ENCODE measurements around the gene ARHGAP45. TPM values are rescaled to one million over a fixed set of nuclear protein-coding genes. Genes with fewer than 3 reads are reported as not detected.

ARHGAP45 gene
- total RNA-seq, 1 donor from 2014 or later, result 3.2 TPM

DNA sequence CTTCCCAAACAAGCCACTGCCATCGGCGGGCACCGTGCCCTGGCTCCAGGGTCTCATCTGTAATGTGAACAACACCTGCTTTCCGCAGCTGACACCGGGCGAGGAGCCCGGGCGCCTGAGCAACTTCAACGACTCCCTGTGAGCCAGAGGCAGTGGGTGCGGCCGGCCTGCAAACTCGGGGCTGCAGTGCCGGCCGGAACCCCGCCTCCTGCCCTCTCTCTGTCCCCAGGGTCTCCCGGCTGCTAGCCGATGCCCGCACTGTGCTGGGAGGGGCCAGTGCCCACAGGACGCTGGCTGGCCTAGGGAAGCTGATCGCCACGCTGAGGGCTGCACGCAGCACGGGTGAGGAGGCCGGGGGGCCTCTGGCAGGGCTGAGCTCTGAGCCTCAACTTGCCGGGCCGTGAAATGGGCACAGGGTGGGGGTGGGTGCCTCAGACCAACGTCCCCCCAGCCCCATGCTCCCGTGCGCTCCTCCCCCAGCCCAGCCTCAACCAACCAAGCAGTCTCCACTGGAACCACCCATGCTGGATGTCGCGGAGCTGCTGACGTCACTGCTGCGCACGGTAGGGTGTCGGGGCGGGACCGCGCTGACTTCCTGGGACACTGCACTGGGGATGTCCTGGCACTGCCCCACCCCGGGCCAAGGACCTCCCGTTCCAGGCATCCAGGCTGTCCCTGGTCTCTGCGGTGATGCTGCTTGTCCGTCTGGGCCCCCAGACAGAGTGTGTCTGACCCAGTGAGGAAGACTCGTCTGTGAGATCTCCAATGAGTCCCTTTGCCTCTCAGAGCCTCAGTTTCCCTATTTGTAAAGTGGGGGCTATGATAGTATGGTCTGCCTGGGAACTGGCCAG lies 24.9 kb upstream of the ARHGAP45 start:
- H3K27ac Mint-ChIP-seq, result no peak overlapping the region
- H3K4me1 Mint-ChIP-seq, result peaks cover 20% of the 10 kb centered on the region
- DNase-seq (ENCODE audit: low spot score in 2 of 2, unreplicated experiment in 2 of 2), result no peak
- peak overlapping the region; percentile 30 for H3K4me3 Mint-ChIP-seq
- H3K9me3 Mint-ChIP-seq, result no peaks in the 10 kb centered on the region
- peaks cover 8% of the 10 kb centered on the region for H3K36me3 Mint-ChIP-seq
- no peaks in the 10 kb centered on the region for H3K27me3 Mint-ChIP-seq (ENCODE audit: low read depth)
- TF ChIP-seq, protein P1, sequence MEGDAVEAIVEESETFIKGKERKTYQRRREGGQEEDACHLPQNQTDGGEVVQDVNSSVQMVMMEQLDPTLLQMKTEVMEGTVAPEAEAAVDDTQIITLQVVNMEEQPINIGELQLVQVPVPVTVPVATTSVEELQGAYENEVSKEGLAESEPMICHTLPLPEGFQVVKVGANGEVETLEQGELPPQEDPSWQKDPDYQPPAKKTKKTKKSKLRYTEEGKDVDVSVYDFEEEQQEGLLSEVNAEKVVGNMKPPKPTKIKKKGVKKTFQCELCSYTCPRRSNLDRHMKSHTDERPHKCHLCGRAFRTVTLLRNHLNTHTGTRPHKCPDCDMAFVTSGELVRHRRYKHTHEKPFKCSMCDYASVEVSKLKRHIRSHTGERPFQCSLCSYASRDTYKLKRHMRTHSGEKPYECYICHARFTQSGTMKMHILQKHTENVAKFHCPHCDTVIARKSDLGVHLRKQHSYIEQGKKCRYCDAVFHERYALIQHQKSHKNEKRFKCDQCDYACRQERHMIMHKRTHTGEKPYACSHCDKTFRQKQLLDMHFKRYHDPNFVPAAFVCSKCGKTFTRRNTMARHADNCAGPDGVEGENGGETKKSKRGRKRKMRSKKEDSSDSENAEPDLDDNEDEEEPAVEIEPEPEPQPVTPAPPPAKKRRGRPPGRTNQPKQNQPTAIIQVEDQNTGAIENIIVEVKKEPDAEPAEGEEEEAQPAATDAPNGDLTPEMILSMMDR (IDR thresholded peaks at IDR 0.05; ENCODE audit: unreplicated experiment), result no peak

DNA sequence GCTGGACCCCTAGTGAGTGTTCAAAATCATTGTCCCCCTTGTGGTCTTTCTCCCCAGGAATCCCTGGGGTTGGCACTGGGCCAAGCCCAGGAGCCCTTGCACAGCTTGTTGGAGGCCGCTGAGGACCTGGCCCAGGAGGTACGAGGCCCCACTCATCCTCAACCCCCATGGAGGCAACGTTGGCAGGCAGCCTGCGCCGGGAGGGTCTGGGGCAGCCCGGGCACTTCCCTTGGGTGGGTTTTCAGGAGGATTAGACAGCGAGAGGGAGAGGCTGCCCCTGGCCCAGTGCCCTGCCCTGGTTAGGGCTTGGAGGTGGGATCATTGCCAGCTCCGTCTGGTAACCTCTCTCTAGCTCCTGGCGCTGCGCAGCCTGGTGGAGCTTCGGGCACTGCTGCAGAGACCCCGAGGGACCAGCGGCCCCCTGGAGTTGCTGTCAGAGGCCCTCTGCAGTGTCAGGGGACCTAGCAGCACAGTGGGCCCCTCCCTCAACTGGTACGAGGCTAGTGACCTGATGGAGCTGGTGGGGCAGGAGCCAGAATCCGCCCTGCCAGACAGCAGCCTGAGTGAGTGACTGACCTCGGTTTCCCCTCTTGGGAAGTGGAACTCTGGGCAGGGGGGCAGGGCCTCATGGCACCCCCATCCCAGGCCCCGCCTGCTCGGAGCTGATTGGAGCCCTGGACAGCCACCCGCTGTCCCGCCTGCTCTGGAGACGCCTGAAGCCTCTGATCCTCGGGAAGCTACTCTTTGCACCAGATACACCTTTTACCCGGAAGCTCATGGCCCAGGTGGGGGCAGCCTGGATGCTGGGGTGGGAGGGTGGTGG lies 24.1 kb upstream of the ARHGAP45 start:
- H3K36me3 Mint-ChIP-seq, result peaks cover 3% of the 10 kb centered on the region
- no peak for DNase-seq (ENCODE audit: low spot score in 2 of 2, unreplicated experiment in 2 of 2)
- no peaks in the 10 kb centered on the region for H3K27me3 Mint-ChIP-seq (ENCODE audit: low read depth)
- H3K9me3 Mint-ChIP-seq, result no peaks in the 10 kb centered on the region
- peaks cover 20% of the 10 kb centered on the region for H3K4me1 Mint-ChIP-seq
- H3K27ac Mint-ChIP-seq, result no peak overlapping the region
- TF ChIP-seq, protein P1 (IDR thresholded peaks at IDR 0.05; ENCODE audit: unreplicated experiment), result no peak
- peak overlapping the region; percentile 30 for H3K4me3 Mint-ChIP-seq

DNA sequence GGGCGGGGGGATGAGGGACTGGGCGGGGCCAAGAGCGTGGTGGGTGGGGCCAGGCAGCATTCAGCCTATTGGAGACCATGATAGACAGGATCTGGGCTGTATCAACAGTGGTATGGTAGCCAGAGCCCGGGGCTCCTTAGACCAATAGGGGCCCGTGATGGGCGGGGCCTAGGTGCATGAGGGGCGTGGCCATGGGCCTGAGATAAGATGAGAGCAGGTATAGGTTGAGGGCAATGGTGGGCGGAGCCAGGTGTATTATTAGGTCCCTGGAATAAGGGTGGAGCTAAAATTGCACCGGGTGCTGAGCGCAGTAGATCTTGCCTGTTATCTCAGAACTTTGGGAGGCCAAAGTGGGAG lies 21.7 kb upstream of the ARHGAP45 start:
- Mint-ChIP-seq H3K27ac (no peak overlapping the region), H3K27me3 (ENCODE audit: low read depth) (no peaks in the 10 kb centered on the region), H3K4me3 (no peak overlapping the region), H3K36me3 (no peaks in the 10 kb centered on the region), H3K4me1 (peaks cover 11% of the 10 kb centered on the region), H3K9me3 (no peaks in the 10 kb centered on the region)
- no peak for DNase-seq (ENCODE audit: low spot score in 2 of 2, unreplicated experiment in 2 of 2)
- TF ChIP-seq, protein P1 (IDR thresholded peaks at IDR 0.05; ENCODE audit: unreplicated experiment), result no peak

DNA sequence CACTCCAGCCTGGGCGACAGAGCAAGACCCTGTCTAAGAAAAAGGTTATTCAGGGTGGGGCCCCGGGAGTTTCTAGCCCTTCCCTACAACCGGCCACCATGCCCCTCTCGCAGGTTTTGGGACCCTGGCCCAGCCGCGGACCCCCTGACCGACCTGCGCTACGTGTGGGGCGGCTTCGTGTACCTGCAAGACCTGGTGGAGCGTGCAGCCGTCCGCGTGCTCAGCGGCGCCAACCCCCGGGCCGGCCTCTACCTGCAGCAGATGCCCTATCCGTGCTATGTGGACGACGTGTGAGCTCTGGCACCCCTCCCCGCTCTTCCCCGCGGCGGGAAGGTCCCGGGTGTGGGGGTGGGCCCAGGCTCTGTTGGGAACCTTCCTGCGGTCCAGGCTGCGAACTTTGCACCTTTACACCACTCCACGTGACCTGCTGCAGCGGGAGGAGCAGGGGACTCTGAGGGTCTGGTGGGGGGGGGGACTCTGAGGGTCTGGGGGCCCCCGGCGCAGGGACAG lies 20.8 kb upstream of the ARHGAP45 start:
- H3K9me3 Mint-ChIP-seq, result no peaks in the 10 kb centered on the region
- H3K27ac Mint-ChIP-seq, result no peak overlapping the region
- TF ChIP-seq, protein P1 (IDR thresholded peaks at IDR 0.05; ENCODE audit: unreplicated experiment), result no peak
- no peak for DNase-seq (ENCODE audit: low spot score in 2 of 2, unreplicated experiment in 2 of 2)
- no peak overlapping the region for H3K4me3 Mint-ChIP-seq
- H3K36me3 Mint-ChIP-seq, result no peaks in the 10 kb centered on the region
- H3K27me3 Mint-ChIP-seq (ENCODE audit: low read depth), result no peaks in the 10 kb centered on the region
- H3K4me1 Mint-ChIP-seq, result peaks cover 5% of the 10 kb centered on the region

DNA sequence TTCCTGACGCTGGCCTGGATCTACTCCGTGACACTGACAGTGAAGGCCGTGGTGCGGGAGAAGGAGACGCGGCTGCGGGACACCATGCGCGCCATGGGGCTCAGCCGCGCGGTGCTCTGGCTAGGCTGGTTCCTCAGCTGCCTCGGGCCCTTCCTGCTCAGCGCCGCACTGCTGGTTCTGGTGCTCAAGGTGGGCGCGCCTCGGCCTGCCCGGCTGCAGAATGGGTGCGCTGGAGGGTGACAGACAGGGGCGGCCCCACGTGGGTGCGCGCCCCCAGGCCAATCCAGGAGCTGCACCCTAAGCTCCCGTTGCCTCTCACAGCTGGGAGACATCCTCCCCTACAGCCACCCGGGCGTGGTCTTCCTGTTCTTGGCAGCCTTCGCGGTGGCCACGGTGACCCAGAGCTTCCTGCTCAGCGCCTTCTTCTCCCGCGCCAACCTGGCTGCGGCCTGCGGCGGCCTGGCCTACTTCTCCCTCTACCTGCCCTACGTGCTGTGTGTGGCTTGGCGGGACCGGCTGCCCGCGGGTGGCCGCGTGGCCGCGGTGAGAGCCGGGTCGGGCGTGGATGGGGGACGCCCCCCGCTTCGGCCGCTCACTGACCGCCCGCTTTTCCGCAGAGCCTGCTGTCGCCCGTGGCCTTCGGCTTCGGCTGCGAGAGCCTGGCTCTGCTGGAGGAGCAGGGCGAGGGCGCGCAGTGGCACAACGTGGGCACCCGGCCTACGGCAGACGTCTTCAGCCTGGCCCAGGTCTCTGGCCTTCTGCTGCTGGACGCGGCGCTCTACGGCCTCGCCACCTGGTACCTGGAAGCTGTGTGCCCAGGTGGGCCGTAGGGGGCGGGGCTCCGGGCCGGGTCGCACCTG lies 19.9 kb upstream of the ARHGAP45 start:
- no peak for DNase-seq (ENCODE audit: low spot score in 2 of 2, unreplicated experiment in 2 of 2)
- Mint-ChIP-seq H3K4me1 (peaks cover 4% of the 10 kb centered on the region), H3K36me3 (no peaks in the 10 kb centered on the region), H3K4me3 (no peak overlapping the region), H3K9me3 (no peaks in the 10 kb centered on the region), H3K27ac (no peak overlapping the region), H3K27me3 (ENCODE audit: low read depth) (no peaks in the 10 kb centered on the region)
- TF ChIP-seq, protein P1 (IDR thresholded peaks at IDR 0.05; ENCODE audit: unreplicated experiment), result no peak

All from mesothelial cell of epicardium (in vitro differentiated cells).